HG02840 (cell line): ENCODE results near the gene SLC50A1.

Experiments
- ATAC-seq: cut with Tn5 transposase; IDR thresholded peaks from one replicate; pipeline ENCODE4 v1.9.1; 2021; ENCODE audit warnings: mild to moderate bottlenecking, moderate library complexity, moderate number of reproducible peaks; ENCODE audit not compliant: unreplicated experiment, low FRiP score

SLC50A1 gene

DNA sequence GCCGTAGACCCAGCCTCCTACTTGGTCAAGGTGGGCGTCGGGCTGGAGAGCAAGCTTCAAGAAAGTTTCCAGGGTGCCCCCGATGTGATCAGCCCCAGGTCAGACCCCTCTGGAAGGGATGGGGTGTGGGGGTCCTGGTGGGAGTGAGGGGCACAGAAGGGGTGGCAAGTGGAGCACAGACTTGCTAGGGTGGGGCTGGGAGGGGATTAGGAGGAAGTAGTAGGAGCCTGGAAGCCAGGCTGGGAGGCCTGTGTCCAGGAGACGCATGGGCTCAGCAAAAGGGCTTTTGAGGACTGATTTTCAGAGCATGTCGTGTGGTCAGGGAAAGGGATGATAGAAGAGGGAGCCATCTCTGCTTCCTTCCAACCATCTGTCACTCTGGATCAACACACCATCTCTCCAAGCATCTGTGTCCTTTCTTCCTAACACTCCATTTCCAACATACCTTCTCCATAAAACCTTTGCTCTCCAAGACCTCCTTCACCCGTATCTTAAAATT is 46.4 kb downstream of the SLC50A1 start:
- no peak for ATAC-seq

DNA sequence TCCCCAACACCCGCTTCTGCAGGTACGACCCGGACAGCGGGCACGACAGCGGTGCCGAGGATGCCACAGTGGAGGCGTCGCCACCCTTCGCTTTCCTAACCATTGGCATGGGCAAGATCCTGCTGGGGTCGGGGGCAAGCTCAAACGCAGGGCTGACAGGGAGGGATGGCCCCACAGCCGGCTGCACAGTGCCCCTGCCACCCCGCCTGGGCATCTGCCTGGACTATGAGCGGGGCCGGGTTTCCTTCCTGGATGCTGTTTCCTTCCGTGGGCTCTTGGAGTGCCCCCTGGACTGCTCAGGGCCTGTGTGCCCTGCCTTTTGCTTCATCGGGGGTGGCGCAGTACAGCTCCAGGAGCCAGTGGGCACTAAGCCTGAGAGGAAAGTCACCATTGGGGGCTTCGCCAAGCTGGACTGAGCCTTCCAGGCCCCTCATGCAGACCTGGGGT is 48.1 kb downstream of the SLC50A1 start:
- no peak for ATAC-seq

DNA sequence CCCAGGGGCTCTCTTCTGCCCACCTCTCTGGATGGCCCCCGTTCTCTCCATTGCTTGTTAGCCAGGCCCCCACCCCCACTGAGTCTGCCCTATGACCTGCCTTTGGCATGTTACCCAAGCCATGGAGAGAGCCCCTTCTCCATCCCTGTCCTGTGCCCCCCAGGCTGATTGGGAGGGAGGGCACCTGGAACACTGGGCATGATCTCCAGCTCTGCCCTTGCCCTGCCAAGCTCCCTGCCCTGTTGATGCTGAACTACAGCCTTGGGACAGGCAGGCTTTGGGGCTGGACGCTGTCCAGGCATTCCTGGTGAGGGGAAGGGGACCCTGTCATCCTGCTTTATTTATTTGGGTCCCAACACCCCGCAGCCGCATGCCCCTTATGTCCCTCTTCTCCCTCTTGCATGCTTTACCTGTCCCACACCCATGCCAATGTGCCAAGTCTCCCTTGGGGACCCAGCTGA is 48.7 kb downstream of the SLC50A1 start:
- no peak for ATAC-seq

DNA sequence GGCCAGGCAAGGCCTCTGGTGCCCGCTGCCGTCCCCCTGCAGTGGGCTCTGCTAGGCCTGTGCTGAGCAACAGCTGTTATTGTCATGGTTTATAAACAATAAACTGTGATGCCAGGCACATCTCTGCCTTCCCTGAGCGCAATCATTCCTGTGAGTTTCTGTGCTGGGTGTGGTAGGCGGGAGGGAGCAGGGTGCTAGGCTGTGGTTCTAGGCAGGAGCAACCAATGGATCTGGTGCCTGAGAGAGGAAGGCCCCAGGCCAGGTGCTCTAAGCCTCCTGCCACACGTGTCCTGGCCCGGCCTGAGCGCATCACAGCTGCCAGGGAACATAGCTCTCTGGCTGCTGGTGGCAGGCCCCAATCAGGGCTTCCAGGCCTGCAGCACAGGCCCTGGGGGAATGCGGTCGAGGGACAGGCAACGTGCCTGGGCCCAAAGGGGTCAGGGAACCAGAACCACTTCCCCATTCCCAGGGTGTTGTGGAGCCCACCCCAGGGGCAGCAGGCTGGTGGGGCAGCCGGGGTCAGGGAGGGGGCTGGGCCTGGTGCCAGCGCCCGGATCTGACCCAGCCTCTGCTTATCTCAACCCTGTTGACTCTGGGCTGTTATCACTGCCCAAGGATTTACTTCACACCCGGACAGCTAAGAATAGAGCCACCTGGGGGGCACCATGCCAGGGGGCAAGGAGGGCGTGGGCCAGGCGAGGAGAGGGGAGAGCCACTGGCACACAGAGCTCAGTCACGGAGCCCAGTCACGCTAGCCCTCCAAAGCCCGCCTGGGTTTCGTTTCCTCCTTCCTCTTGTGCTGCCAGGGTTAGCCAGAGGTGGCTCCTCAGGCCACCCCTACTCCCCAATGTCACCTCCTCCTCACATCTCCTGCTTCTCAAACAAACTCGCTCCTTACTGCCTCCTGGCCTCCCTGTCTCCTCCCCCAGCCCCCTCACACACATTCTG is 49.5 kb downstream of the SLC50A1 start:
- ATAC-seq, result no peak

DNA sequence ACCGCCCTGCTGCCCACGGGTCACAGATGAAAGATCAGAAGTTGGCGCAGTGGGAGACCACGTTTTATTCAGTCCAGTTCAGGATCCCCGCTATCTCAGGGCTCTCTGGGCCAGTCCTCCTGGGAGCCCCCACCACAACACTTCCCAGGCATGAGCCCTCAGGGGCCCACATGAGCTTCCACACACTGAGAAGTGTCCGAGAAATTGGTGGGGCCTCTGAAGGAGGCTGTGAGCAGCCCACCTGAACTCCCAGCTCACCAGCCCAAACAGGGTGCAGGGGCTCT is 50.1 kb downstream of the SLC50A1 start:
- ATAC-seq, result no peak

DNA sequence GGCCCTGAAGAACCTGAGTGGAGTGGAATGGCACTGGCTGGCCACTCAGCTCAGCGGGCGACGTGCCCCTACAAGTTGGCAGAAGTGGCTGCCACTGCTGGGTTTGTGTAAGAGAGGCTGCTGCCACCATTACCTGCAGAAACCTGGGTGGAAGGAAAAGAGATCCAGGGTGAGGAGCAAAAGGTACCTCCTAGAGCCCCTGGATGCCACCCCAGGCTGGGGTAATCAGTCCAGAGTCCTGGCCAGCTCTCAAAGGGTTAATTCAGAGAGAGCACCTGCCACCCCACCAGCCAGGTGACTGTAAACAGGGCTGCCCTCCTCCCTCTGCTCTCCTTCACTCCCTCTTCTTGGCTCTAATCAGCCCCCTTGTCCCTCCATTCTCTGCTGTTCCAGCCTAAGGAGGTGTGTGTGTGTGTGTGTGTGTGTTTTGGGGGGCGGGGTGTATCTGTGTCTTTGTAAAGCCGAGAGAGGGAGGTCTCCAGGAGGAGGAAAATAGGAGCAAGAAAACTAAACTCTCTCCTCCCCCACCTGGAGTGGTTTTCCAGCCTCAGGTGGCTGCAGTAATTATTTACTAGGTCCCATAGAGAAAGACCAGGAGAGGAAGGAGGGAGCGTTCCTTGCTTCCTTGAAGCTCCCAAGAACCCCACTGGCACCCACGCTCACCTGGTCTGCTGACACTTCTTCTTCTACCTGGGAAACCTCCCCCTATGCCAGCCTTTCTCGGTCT is 50.6 kb downstream of the SLC50A1 start:
- ATAC-seq, result no peak

DNA sequence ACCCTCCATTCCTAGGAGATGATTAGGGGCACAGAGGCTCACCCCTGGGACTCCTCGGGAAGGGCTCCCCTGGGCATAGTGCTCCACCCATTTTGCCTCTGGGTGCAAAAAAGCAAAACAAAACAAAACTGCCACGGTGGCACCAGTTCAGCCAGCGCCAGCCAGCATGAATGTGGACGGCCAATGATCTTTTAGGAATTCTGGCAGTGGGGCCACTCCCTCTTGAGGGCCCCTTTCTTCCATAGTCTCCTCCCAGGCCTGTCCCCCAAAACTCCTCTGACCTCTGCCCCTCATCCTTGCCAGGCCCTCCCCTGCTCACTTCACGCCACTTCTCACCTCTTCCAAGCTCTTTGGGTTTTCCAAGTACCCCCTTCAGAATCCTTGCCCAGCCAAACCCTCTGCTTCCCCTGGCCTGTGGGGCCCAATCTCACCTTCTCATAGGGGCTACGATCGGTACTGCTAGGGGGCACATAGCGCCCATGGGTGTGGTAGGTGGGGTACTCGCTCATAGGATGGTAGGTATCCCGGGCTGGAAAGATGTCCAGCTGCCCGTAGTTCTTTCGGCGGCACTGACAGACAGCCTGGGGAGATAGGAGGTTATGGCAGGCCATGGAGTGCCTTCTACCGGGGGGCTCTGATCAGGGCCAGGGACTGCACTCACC is 51.3 kb downstream of the SLC50A1 start:
- no peak for ATAC-seq

DNA sequence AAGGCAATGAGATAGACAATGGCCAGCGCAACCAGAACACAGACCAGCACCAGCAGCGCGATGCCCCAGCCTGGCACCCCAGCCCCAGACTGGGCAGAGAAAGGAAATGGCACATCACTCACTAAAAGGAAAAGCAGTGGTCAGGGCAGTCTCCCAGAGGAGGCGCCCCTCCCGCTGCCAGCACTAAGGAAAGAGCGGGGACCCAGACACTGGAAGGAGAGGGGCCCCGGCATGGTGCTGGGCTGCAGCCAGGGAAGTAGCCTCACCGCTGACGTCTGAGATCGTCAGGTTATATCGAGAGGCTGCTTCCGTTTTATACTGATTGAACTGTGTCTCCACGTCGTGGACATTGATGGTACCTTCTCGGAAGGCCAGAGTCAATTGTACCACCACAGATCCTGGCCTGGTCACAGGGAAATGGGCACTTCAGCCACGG is 51.8 kb downstream of the SLC50A1 start:
- no peak for ATAC-seq

DNA sequence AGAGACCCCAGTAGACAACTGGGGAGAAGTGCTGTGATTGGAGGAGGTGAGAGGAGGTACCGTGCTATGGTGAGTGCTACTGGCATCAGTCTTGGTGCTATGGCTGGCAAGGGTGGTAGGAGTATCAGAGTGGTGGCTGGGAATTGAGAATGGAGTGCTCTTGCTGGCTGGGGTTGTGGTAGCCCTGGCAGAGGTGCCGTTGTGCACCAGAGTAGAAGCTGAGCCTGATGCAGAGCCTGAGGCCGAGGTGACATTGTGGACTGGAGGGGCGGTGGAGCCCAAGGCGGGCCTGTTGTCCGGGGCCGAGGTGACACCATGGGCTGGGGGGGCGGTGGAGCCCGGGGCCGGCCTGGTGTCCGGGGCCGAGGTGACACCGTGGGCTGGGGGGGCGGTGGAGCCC is 52.6 kb downstream of the SLC50A1 start:
- no peak for ATAC-seq
